NCI-H1092 (cell line): Measurements from ENCODE around the gene TBC1D12.
"Not testable (repeated sequence)": the region's sequence is repeated elsewhere in the genome, so short reads cannot be mapped to it uniquely, and the experiment has no call there.

Experiments
- DNase-seq: peaks from one replicate; lab custom pipeline; 2025; lab: John Stamatoyannopoulos, UW

TBC1D12 gene

DNA sequence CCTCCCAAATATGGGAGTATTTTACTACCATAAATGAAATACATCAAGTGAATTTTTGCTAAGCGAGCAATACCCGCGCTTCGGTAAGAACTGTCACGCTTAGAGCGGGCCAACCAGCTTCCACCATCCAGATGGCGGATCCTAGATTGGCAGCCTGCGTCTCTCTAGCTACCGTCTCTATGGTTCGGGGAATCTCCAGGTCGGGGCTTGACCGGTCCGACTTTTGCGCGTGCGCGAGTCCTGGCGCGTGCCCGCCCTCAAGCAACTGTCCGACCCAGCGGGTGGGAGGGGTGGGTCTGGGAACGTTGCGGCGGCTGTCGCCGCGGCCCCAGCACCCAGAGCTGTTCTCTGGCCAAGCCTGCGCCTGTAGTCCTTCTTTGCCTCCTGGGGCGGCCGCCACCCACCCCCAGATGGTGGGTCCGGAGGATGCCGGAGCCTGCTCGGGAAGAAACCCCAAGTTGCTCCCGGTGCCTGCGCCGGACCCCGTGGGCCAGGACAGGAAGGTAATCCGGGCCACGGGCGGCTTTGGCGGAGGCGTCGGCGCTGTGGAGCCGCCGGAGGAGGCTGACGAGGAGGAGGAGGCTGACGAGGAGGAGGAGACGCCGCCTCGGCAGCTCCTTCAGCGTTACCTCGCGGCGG is at the start of gene TBC1D12:
TBC1D12 (plus strand) TSS at position 338 of the 639 bp plus-strand sequence; CDS start at position 411, 73 bp downstream.
- peak; percentile 89 for DNase-seq

DNA sequence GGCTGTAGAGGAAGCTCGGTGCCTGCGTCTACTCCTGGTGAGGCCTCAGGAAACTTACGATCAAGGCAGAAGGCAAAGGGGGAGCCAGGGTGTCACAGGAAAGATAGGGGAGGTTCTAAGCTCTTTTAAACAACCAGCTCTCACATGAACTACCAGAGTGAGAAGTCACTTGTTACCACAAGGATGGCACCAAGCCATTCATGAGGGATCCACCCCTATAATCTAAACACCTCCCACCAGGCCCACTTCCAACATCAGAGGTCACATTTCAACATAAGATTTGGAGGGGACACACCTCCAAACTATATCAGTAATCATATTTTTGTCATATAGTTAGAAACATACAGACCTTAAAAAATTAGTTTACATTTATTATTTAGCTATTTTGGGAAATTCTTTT is 49.0 kb upstream of the TBC1D12 start:
- DNase-seq: no peak

DNA sequence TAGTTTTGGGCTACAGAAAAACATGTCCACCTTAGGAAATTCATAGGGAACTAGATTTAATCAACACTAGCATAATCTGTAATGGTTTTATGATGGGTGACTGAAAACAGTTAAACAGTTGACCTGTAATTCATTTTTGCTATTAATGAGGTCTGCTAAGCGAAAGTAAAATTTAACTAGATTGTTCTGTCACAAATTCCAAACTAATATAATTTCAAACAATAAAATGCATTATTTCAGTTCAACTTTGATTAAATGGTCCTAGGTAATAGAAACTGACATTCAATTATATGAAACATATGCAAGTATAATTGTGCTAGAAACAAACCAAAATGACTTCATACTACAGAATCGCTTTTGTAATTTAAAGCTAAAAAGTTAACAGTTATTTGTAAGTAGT is 46.5 kb upstream of the TBC1D12 start:
- no peak for DNase-seq

DNA sequence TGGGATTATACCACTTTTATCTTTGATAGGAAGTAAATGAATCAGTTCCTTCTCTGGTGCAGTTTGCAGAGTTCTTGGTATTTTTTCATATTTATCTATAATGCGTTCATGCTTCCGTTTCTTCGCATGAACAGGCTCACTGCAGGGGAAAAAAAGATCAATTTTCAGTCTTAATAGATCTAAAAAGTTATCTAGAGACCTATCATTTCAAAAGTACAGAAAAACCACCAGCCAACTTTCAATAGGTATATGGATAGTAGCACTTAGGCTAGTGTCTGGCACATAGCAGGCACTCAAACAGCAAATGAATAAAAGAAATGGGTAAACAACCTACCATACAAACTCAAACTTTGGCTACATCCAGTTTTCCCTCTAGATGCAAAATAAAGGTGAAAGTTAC is 45.1 kb upstream of the TBC1D12 start:
- DNase-seq: no peak

DNA sequence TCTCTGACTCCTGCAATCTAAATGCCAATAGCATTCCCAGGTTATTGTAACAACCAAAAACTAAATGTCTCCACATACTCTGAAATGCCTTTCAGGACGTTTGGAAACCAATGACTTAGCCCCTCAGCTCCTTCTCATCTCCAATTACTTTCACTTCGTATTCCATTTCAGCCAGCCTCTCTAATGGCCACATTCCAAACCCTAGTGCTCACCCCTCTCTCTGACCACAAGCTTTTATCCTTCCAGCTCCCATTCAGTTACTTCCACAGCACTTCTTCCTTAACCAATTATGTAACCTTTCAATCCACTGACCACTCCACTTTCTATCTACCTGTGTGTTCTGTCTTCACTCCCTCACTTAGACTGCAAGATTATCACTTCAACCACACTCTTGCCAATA is 43.9 kb upstream of the TBC1D12 start:
- no peak for DNase-seq

DNA sequence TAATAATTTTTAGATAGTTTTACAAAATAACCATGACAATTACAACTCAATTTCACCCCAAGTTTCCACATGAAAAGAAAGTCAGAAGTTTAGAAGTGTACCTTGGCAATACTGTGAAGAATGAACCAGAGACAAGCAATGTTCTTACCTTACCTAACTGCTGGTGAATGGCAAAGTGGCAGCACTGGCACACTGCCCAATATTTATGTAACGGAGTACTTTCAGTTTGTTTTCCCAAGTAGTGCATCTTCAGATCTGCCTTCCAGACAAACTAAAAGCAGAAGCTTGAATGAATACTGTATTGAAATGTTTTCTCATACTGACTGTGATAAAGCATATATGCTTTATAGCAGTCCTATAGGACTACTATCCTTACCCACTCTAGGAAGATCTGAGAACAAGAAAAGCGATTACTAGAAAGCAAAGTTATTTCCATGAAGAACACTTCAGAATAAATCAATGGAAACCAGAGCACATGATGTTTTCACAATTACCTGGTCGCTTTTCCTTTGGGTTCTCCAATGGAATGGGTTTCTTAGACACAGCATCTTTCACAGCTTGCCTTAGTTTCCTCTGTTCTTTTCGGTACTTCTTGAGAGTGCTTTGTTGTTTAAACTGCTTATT is 41.1 kb upstream of the TBC1D12 start:
- DNase-seq: no peak

DNA sequence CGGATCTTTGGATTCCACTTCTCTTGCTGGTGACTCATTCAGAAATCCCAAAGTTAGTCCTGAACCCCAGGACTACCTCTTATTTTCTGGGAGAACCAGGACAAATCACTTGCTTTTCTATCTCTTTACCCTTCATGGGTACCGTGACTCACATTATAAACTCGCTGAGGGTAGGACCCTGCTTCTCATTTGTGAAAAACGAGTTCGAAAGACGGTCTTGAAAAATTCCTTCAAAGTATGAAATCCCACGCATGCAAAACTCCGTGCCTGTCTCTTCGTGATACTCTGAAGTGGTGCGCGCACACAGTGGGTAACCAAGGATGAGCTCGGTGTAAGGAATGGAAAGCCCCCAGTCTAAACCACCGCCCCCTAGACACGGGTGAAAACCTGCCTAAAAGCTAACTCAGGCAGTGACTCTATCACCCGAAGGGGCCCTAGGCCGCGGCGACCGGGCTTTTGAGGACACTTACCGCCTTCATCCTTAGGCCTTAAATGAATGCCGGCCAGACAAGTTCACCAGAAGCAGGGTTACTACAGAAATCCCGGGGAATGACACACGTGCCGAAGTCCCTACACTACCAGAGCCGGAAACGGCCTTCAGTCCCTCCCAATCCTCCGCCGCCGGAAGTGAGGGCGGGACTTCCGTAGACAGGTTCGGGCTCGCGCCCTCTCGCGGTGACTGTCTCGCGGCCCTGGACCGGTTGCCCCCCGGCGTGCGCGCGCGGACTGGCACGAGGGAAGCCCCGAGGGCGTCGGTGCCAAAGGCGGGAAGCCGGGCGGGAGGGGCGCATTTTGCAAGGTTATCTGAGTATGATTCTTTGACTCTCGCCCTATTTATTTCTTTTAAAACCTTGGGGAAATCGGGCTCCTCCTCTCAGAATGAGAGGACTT is 39.7 kb upstream of the TBC1D12 start, which contains the start of gene NOC3L:
NOC3L (minus strand) TSS at position 580 of the 891 bp plus-strand sequence; CDS start at position 479, 101 bp downstream.
- peak; percentile 89 for DNase-seq

DNA sequence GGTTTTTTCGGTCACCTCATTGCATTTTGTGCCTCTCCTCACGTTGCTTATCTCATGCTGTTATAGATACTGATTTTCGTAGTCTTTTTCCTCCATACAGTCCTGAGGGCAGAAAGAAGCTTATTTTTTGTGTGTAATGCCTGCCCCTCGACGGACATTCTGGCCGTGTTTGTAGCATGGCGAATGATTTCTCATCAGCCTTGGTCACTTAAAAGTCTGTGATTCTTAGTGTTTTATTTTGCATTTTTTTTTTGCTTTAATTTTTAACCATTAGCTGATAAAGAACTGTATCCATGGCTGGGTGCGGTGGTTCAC is 39.1 kb upstream of the TBC1D12 start:
- no peak for DNase-seq

DNA sequence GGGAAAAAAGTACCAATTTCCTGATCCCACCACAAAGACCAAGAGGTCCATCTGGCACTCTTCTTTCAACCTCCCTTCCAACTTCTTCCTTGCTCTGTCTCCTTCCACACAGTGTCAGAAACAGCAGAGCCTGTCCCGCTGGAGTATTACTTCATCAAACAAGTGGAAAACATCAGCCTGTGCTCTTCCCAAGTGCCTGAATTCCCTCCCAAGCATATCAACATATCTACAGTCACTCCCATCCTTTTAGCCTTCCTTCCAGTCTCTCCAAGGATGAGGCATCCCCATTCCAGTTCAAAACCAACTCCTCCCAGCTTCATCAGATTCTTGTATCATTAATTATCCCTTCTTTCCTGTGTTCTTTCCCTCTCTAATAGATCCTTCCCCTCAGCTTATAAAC is 37.9 kb upstream of the TBC1D12 start:
- DNase-seq: no peak

DNA sequence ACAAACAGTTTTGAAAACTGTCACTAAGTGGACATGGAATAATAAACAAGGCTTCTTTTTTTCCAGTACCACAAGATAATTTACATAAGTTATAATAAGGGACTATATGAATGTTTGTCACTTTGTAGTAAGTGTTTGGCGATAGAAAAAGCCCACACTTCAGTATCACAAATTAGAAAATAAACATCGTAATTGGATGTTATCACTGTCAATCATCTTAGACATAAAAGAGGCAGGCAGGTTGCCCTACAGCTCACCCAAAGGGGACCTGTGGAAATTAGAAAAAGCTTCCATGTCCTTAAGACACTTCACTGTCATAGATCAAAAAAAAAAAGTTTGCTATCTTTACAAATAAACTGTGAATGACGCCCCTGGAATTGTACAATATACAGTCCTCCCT is 36.0 kb upstream of the TBC1D12 start:
- DNase-seq: no peak

DNA sequence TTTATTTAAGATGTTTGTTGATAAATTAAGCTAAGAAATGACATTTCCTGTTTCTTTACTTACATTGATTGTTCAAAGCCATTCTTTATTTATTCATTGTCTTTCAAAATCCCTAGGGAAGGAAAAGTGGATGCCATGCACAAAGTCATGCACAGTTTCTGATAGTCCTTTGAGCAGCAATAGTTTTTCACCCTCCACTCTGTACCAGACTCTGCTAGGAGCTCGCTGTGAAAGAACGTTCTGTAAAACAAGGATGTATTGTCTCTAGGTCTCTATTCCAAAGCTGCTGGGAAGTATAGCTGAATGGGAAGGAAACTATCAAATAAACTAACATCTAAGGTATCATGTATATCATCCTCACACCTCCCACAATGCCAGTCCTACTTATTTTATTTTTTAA is 31.8 kb upstream of the TBC1D12 start:
- DNase-seq: no peak

DNA sequence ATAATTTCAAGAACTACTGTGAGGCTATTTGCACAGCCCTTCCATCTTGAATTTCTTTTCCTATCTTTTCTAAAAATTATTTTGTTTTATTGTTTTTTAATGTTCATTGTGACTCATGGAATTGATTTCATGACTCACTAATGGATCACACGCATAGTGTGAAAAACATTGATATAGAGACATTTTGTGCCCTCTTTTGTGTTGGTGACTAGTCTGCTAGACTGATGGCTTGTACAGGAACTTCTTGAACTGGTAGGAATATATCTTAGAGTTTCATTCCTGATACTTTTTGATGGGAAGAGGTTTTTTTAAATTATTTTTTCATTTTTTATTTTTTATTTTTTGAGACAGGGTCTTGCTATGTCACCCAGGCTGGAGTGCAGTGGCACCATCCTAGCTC is 27.0 kb upstream of the TBC1D12 start:
- no peak for DNase-seq

DNA sequence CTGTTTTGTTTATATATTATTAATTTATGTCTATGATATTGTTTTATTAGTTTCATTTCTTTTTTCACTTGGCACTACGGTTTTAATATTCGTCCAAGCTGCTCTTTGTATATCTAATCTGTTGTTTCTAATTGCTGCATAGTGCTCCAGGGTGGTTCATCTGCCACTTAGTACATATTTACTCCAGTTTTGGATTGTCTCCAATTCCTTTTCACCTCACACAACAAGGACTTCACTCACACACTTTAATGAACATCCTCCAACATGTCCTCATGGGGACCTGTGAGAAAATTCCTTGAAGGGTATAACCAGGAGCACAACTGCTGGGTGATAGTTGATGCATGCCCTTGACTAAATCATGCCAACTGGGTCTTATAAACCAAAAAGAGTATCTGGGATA is 25.5 kb upstream of the TBC1D12 start:
- no peak for DNase-seq

DNA sequence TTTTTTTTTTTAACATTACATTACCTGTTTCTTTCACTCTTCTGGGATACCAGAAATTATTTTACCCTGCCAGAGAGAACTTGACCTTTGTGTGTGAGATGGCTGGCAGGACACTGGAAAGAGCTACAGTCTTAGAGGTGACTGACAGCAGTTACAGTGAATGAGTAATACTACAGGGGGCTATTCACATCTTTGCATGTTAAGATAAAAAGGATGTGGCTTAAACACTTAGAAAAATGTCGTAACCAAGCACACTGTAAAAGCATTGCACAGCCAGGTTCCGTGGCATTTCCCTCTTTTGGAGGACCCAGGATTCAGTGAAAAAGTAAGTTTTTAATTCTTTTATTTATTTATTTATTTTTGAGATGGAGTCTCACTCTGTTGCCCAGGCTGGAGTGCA is 18.8 kb upstream of the TBC1D12 start:
- no peak for DNase-seq

DNA sequence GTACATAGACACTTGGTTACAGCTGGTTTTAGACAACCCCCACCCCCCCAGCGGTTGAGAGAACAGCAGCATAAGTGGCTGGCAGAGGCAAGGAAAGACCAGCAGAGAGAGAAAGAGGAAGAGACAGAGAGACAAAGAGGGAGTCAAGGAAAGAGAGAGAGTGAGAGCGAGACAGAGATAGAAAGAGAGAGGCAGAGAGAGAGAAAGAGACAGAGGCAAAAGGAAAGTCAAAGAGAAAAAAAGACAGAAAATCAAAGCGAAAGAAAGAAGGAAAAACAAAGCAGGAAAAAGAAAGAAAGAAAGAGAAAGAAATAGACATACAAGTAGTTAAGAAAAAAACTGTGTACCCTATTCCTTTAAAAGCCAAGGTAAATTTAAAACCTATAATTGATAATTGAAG is 16.6 kb upstream of the TBC1D12 start:
- DNase-seq: not testable (repeated sequence)

DNA sequence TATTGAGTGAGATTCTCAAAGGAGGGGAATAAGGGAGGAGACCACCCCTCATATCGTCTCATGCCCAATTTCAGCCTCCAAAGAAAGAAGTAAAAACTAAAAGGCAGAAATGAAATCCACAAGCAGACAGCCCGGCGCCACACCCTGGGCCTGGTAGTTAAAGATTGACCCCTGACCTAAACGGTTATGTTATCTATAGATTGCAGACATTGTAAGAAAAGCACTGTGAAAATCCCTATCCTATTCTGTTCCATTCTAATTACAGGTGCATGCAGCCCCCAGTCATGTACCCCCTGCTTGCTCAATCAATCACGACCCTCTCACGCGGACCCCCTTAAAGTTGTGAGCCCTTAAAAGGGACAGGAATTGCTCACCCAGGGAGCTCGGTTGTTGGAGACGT is 10.2 kb upstream of the TBC1D12 start:
- not testable (repeated sequence) for DNase-seq

DNA sequence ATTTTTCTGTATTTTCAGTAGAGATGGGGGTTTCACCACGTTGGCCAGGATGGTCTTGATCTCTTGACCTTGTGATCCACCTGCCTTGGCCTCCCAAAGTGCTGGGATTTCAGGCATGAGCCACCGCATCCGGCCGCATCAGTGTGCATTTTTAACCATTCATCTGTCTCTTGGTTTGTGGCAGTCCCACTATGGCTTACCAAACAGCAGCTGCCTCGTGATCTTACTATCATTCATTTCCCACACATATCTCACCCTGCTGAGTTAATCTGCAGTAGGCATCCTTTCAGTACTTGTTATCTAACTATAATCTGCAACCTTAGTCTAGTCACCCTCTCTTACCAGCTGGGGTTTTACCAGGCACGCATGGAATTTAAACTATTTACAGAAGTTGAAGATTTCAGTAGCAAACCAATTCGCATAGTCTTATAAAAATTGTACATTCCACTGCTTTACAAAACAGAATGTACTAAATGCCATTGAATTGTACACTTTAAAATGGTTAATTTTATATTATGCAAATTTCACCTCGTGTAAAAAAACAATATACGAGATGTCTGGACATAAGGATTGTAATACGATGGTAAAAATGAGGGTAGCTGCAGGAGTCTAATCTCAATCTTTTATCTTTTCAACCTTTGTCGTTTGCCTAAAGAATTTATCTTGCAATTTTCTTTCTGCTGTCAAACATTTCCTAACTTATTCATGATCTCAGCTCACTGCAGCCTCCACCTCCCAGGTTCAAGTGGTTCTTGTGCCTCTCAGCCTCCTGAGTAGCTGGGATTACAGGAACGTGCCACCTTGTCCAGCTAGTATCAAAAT is 4.6 kb upstream of the TBC1D12 start:
- DNase-seq: no peak

DNA sequence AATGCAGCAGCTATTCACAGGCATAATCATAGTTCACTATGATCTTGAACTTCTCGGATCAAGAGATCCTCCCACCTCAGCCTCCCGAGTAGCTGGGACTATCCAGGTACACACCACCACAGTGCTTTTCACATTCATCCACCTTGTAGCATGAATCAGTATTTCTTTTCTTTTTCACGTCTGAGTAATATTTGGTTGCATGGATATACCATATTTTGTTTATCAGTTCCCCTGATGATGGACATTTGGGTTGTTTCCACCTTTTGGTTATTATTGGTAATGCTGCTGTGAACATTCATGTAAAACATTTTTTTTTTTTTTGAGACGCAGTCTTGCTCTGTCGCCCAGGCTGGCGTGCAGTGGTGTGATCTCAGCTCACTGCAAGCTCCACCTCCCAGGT is 3.6 kb upstream of the TBC1D12 start:
- no peak for DNase-seq

DNA sequence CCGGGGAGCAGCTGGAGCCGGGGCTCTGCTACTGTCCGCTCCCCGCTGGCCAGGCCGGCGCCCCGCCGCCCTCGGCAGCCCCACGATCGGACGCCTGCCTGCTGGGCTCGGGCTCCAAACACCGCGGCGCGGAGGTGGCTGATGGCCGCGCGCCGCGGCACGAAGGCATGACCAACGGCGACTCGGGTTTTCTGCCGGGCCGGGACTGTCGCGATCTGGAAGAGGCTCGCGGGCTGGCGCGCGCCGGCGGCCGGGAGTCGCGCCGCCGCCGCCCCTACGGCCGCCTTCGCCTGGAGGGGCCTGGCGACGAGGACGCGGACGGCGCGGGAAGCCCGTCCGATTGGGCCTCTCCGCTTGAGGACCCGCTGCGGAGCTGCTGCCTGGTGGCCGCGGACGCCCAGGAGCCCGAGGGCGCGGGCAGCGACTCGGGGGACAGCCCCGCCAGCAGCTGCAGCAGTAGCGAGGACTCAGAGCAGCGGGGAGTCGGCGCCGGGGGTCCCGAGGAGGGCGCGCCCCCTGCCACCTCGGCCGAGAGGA is 570 bp downstream of the TBC1D12 start:
- no peak for DNase-seq

DNA sequence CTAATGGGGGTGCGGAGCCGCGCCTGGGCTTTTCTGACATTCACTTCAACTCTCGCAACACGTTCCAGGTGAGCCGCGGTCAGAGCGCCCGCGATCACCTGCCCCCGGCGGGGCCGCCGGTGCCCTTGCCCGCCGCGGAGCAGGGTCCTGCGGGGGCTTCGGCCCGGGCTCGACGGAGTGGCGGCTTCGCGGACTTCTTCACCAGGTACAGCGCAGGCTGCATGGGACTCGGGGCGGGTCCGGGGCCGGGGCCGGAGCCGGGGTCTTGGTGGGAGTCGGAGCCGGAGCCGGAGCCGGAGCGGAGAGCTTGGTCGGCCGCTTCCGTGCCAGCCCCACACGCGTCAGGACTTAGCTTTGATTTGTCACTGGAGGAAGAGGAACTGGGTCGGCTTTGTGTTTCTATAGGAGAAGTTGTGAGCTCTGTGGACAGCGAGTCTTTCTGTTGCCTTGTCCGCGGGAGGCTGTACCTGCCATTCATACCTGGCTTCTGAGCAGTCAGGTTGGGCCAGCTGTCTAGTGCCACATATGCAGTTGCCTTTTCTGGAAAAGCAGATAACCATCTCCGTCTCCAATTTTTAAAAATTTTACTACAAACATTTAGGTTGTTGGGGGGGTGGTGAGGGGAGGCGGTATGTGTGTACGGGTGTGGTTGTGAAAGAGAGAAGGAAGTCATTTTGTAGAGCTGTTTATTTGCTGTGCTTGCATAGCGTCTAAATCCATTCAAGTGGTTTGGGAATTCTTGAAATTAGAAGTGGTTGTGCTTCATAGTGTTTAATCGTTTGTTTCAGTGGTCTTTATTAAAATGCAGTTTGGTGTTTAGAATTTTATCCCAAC is 1.3 kb downstream of the TBC1D12 start:
- DNase-seq: peak; percentile 17

DNA sequence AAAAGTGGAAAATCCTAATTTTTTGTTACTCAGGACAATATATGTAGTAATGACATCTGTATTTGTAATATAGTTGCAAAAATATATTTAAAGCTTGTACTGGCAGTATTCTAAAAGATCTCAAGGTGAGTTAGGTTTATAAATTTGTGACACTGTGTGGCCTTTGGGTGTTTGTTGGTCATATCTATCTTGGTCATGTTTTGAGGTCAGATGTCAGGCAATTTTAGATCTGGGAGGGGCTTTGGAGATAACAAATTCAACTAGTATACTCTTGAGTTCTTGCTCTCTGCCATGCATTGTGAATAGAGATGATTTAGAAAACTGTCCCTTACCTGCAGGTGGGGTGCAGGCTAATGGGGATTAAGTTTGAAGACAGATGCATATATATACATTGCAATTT is 3.1 kb downstream of the TBC1D12 start:
- no peak for DNase-seq
